ENCODE data around the gene MFSD6.
A peak's percentile ranks its signal among the peaks of the same experiment; 100 is the strongest.
"Not testable (repeated sequence)": the region's sequence is repeated elsewhere in the genome, so short reads cannot be mapped to it uniquely, and the experiment has no call there.

MFSD6 gene

GRCh38 chr2:190407662-190408537 lies at the start of gene MFSD6:
MFSD6 (plus strand) TSS chr2:190408355; CDS start chr2:190436030, 27,675 bp downstream.
- Mint-ChIP-seq H3K27ac (peak within 1 kb of the TSS; percentile 96), H3K4me1 (peaks cover 37% of the 10 kb centered on the region), H3K27me3 (no peaks in the 10 kb centered on the region), H3K4me3 (peak within 1 kb of the TSS; percentile 89), H3K9me3 (no peaks in the 10 kb centered on the region), H3K36me3 (peaks cover 9% of the 10 kb centered on the region)
- peak; percentile 73 for DNase-seq
- CTCF ChIA-PET, result interaction anchor here (1.0 kb wide), 2 partner anchors 106 to 243 kb away, joined by 3 read pairs; no protein-coding TSS in a partner anchor

GRCh38 chr2:190358655-190359448 lies 49.3 kb upstream of the MFSD6 start:
- H3K36me3 Mint-ChIP-seq, H3K27me3 Mint-ChIP-seq, H3K4me3 Mint-ChIP-seq, DNase-seq, H3K9me3 Mint-ChIP-seq: not testable (repeated sequence)
- H3K27ac Mint-ChIP-seq, result peak overlapping the region; percentile 76
- CTCF ChIA-PET, result interaction anchor here (1.7 to 3.3 kb wide), 4 partner anchors 8 to 698 kb away, joined by 4 to 10 read pairs (median 5); no protein-coding TSS in a partner anchor
- H3K4me1 Mint-ChIP-seq, result peaks cover 25% of the 10 kb centered on the region

GRCh38 chr2:190360561-190360960 lies 47.6 kb upstream of the MFSD6 start:
- CTCF ChIA-PET, result interaction anchor here (1.8 to 3.3 kb wide), 2 partner anchors 22 to 700 kb away, joined by 5 to 10 read pairs; no protein-coding TSS in a partner anchor
- Mint-ChIP-seq H3K27ac (peak overlapping the region; percentile 92), H3K4me1 (peaks cover 25% of the 10 kb centered on the region), H3K36me3 (no peaks in the 10 kb centered on the region), H3K4me3 (peak overlapping the region; percentile 80), H3K9me3 (no peaks in the 10 kb centered on the region), H3K27me3 (no peaks in the 10 kb centered on the region)
- no peak for DNase-seq

- Mint-ChIP-seq H3K36me3 (no peaks in the 10 kb centered on the region), H3K27me3 (no peaks in the 10 kb centered on the region), H3K4me3 (no peak overlapping the region), H3K4me1 (peaks cover 25% of the 10 kb centered on the region), H3K27ac (no peak overlapping the region), H3K9me3 (no peaks in the 10 kb centered on the region)
- no peak for DNase-seq
- CTCF ChIA-PET, result interaction anchor here (3.3 kb wide), 1 partner anchor 21 kb away, joined by 10 read pairs; no protein-coding TSS in a partner anchor
These were observed 47.2 kb upstream of the MFSD6 start for GRCh38 chr2:190360965-190361364.

GRCh38 chr2:190361572-190361971 lies 46.6 kb upstream of the MFSD6 start:
- Mint-ChIP-seq H3K27ac (no peak overlapping the region), H3K4me1 (peaks cover 25% of the 10 kb centered on the region), H3K36me3 (no peaks in the 10 kb centered on the region), H3K9me3 (no peaks in the 10 kb centered on the region), H3K27me3 (no peaks in the 10 kb centered on the region), H3K4me3 (no peak overlapping the region)
- CTCF ChIA-PET, result interaction anchor here (3.3 kb wide), 1 partner anchor 21 kb away, joined by 10 read pairs; no protein-coding TSS in a partner anchor
- no peak for DNase-seq

- Mint-ChIP-seq H3K27me3 (no peaks in the 10 kb centered on the region), H3K4me1 (peaks cover 25% of the 10 kb centered on the region), H3K4me3 (no peak overlapping the region), H3K36me3 (peaks cover 2% of the 10 kb centered on the region), H3K27ac (no peak overlapping the region), H3K9me3 (no peaks in the 10 kb centered on the region)
- CTCF ChIA-PET, result no interaction called here
- no peak for DNase-seq
These were observed 45.3 kb upstream of the MFSD6 start for GRCh38 chr2:190362894-190363293.

- Mint-ChIP-seq H3K9me3 (no peaks in the 10 kb centered on the region), H3K4me3 (no peak overlapping the region), H3K4me1 (peaks cover 6% of the 10 kb centered on the region), H3K27ac (no peak overlapping the region), H3K27me3 (no peaks in the 10 kb centered on the region), H3K36me3 (peaks cover 12% of the 10 kb centered on the region)
- DNase-seq, result no peak
- CTCF ChIA-PET, result no interaction called here
These were observed 42.5 kb upstream of the MFSD6 start for GRCh38 chr2:190365499-190366204.

- Mint-ChIP-seq H3K4me3 (no peak overlapping the region), H3K36me3 (peaks cover 12% of the 10 kb centered on the region), H3K4me1 (peaks cover 2% of the 10 kb centered on the region), H3K9me3 (no peaks in the 10 kb centered on the region), H3K27ac (no peak overlapping the region), H3K27me3 (no peaks in the 10 kb centered on the region)
- no peak for DNase-seq
- CTCF ChIA-PET, result interaction anchor here (1.4 kb wide), 1 partner anchor 22 kb away, joined by 4 read pairs; no protein-coding TSS in a partner anchor
These were observed 41.9 kb upstream of the MFSD6 start for GRCh38 chr2:190366248-190366753.

GRCh38 chr2:190367091-190367490 lies 41.1 kb upstream of the MFSD6 start:
- Mint-ChIP-seq H3K27ac (no peak overlapping the region), H3K36me3 (peaks cover 12% of the 10 kb centered on the region), H3K27me3 (no peaks in the 10 kb centered on the region), H3K4me3 (no peak overlapping the region), H3K9me3 (no peaks in the 10 kb centered on the region), H3K4me1 (peaks cover under 1% of the 10 kb centered on the region)
- no peak for DNase-seq
- CTCF ChIA-PET, result interaction anchor here (0.7 to 1.5 kb wide), 4 partner anchors 8 to 23 kb away, joined by 3 to 4 read pairs (median 4); no protein-coding TSS in a partner anchor

GRCh38 chr2:190369635-190370034 lies 38.5 kb upstream of the MFSD6 start:
- no peaks in the 10 kb centered on the region for H3K4me1 Mint-ChIP-seq
- no peak overlapping the region for H3K4me3 Mint-ChIP-seq
- CTCF ChIA-PET, result interaction anchor here (0.5 to 1.7 kb wide), 5 partner anchors 25 to 309 kb away, joined by 3 to 9 read pairs (median 4); no protein-coding TSS in a partner anchor
- no peaks in the 10 kb centered on the region for H3K9me3 Mint-ChIP-seq
- no peak overlapping the region for H3K27ac Mint-ChIP-seq
- no peaks in the 10 kb centered on the region for H3K27me3 Mint-ChIP-seq
- no peak for DNase-seq
- peaks cover 12% of the 10 kb centered on the region for H3K36me3 Mint-ChIP-seq

GRCh38 chr2:190376083-190376482 lies 32.1 kb upstream of the MFSD6 start:
- Mint-ChIP-seq H3K27ac (no peak overlapping the region), H3K4me3 (no peak overlapping the region), H3K27me3 (peaks cover 5% of the 10 kb centered on the region), H3K36me3 (no peaks in the 10 kb centered on the region), H3K9me3 (no peaks in the 10 kb centered on the region), H3K4me1 (no peaks in the 10 kb centered on the region)
- DNase-seq, result no peak
- CTCF ChIA-PET, result interaction anchor here (1.0 kb wide), 1 partner anchor 305 kb away, joined by 3 read pairs; no protein-coding TSS in a partner anchor

- Mint-ChIP-seq H3K27me3 (peaks cover 5% of the 10 kb centered on the region), H3K27ac (no peak overlapping the region), H3K4me3 (no peak overlapping the region), H3K36me3 (no peaks in the 10 kb centered on the region), H3K9me3 (no peaks in the 10 kb centered on the region), H3K4me1 (no peaks in the 10 kb centered on the region)
- DNase-seq, result no peak
- CTCF ChIA-PET, result interaction anchor here (1.0 to 1.2 kb wide), 2 partner anchors 9 to 304 kb away, joined by 3 read pairs; no protein-coding TSS in a partner anchor
These were observed 31.4 kb upstream of the MFSD6 start for GRCh38 chr2:190376591-190377245.

GRCh38 chr2:190378880-190379237 lies 29.3 kb upstream of the MFSD6 start:
- no peaks in the 10 kb centered on the region for H3K36me3 Mint-ChIP-seq
- no peak for DNase-seq
- H3K27ac Mint-ChIP-seq, result no peak overlapping the region
- no peak overlapping the region for H3K4me3 Mint-ChIP-seq
- peaks cover 5% of the 10 kb centered on the region for H3K27me3 Mint-ChIP-seq
- CTCF ChIA-PET, result no interaction called here
- no peaks in the 10 kb centered on the region for H3K9me3 Mint-ChIP-seq
- no peaks in the 10 kb centered on the region for H3K4me1 Mint-ChIP-seq

Measured in activated naive CD4-positive, alpha-beta T cell treated with anti-CD3 and anti-CD28 coated beads, Interleukin-2, amount 10 ng/mL, durations not matched to agents 7 days and 5 days (primary cell).